CD4-positive, alpha-beta memory T cell (primary cell): ENCODE measurements around the gene CAMSAP2. TPM values are rescaled to one million over a fixed set of nuclear protein-coding genes. Genes with fewer than 3 reads are reported as not detected.
"Not testable (repeated sequence)": the region's sequence is repeated elsewhere in the genome, so short reads cannot be mapped to it uniquely, and the experiment has no call there.

ENCODE experiments used
- CTCF ChIA-PET: fragments of 350-600 bp; sonication (Branson Sonifier 250); formaldehyde crosslinking; loops from one replicate; lab custom pipeline; 2021; ENCODE audit warnings: inconsistent platforms; ENCODE audit not compliant: partially characterized antibody; lab: Charles Lee
- POLR2A ChIA-PET: fragments of 350-600 bp; sonication (Branson Sonifier 250); formaldehyde crosslinking; loops from one replicate; lab custom pipeline; 2021; ENCODE audit not compliant: partially characterized antibody; lab: Charles Lee
- DNase-seq, 5 donors: peaks; one replicate each; pipeline versions ENCODE4 v3.0.0 to v3.0.0-alpha.2; 2020 to 2022; ENCODE audit warnings: mixed read lengths in 1 of 5
- H3K27ac ChIP-seq: one replicate; pipeline ENCODE4 v1.7.0; 2013; ENCODE audit warnings: low read depth, low read length
- H3K27me3 ChIP-seq: 2 replicates; pipeline ENCODE4 v1.7.0; 2013; ENCODE audit warnings: mild to moderate bottlenecking, low read length, moderate library complexity; ENCODE audit not compliant: insufficient read depth
- H3K36me3 ChIP-seq: 2 replicates; pipeline ENCODE4 v1.7.0; 2013; ENCODE audit warnings: mild to moderate bottlenecking, low read length, moderate library complexity; ENCODE audit not compliant: insufficient read depth
- H3K4me1 ChIP-seq: 2 replicates; pipeline ENCODE4 v1.7.0; 2013; ENCODE audit warnings: mild to moderate bottlenecking, low read length, moderate library complexity; ENCODE audit not compliant: insufficient read depth
- H3K4me3 ChIP-seq, 2 donors: one replicate each; pipeline ENCODE4 v1.7.0; 2013; ENCODE audit warnings: low read length in 2 of 2, mild to moderate bottlenecking in 1 of 2
- H3K9me3 ChIP-seq, 2 donors: one replicate each; pipeline ENCODE4 v1.7.0; 2013; ENCODE audit warnings: low read length in 2 of 2, control low read depth in 1 of 2; ENCODE audit not compliant: control insufficient read depth in 1 of 2
- H3K27ac Mint-ChIP-seq, 7 donors: one replicate each; pipeline ENCODE4 v1.8.0; 2020 to 2021; ENCODE audit warnings: mixed read lengths in 7 of 7, mild to moderate bottlenecking in 6 of 7, inconsistent platforms in 3 of 7, moderate library complexity in 3 of 7
- H3K27me3 Mint-ChIP-seq, 2 donors: one replicate each; pipeline ENCODE4 v1.8.0; 2020 to 2021; ENCODE audit warnings: mixed read lengths in 2 of 2
- H3K36me3 Mint-ChIP-seq, 2 donors: one replicate each; pipeline ENCODE4 v1.8.0; 2020 to 2021; ENCODE audit warnings: mixed read lengths in 2 of 2, inconsistent platforms in 1 of 2, mild to moderate bottlenecking in 1 of 2
- H3K4me1 Mint-ChIP-seq, 4 donors: one replicate each; pipeline ENCODE4 v1.8.0; 2020 to 2021; ENCODE audit warnings: mixed read lengths in 4 of 4, mild to moderate bottlenecking in 1 of 4
- H3K4me3 Mint-ChIP-seq, 8 donors: one replicate each; pipeline ENCODE4 v1.8.0; 2020 to 2021; ENCODE audit warnings: mixed read lengths in 8 of 8, mild to moderate bottlenecking in 7 of 8, moderate library complexity in 6 of 8, inconsistent platforms in 3 of 8
- H3K9me3 Mint-ChIP-seq, 8 donors: one replicate each; pipeline ENCODE4 v1.8.0; 2020 to 2021; ENCODE audit warnings: mixed read lengths in 8 of 8, mild to moderate bottlenecking in 5 of 8, inconsistent platforms in 3 of 8, moderate library complexity in 1 of 8
- intact Hi-C: fragments of 100-400 bp; cut with micrococcal nuclease; formaldehyde crosslinking; loops from one replicate; pipeline ENCODE4 v1.15.1; 2023
- polyA plus RNA-seq, 2 donors: library from polyadenylated mRNA; unstranded; fragments of 300-500 nt; fragmentation: Illumina TruSeq; gene quantifications; one replicate each; pipeline ENCODE4 v1.2.3, GENCODE V29; 2021
- total RNA-seq, 2 experiments: library from RNA; stranded (reverse); gene quantifications; one replicate each; pipeline ENCODE4 v1.2.3, GENCODE V29; 2021

The CAMSAP2 gene
- total and polyA plus RNA-seq, 4 experiments from 2014 or later = 1.1 to 7.5 (median 3.7) TPM

- CTCF ChIA-PET = no interaction called here
- H3K4me3 Mint-ChIP-seq = no peak overlapping the region
- H3K27ac Mint-ChIP-seq = no peak overlapping the region
- H3K4me1 Mint-ChIP-seq = peaks cover 0 to 6% (median under 1%) of the 10 kb centered on the region in 4 donors
- POLR2A ChIA-PET = interaction anchor here (0.6 kb wide), 1 partner anchor 115 kb away, joined by 3 read pairs; no protein-coding TSS in a partner anchor
- H3K27me3 ChIP-seq = no peaks in the 10 kb centered on the region
- H3K9me3 ChIP-seq = no peaks in the 10 kb centered on the region
- H3K27me3 Mint-ChIP-seq = no peaks in the 10 kb centered on the region
- DNase-seq = no peak
- H3K4me1 ChIP-seq = no peaks in the 10 kb centered on the region
- H3K36me3 Mint-ChIP-seq = peaks cover 5 to 31% of the 10 kb centered on the region in 2 donors
- no peak overlapping the region for H3K4me3 ChIP-seq
- no peaks in the 10 kb centered on the region for H3K36me3 ChIP-seq
- H3K27ac ChIP-seq = no peak overlapping the region
- intact Hi-C loops = no loop called here
- H3K9me3 Mint-ChIP-seq = peaks cover 0 to 12% (median 3%) of the 10 kb centered on the region in 8 donors
Measured at GRCh38 chr1:200783926-200784325, 45.2 kb downstream of the CAMSAP2 start.

- no peaks in the 10 kb centered on the region for H3K27me3 Mint-ChIP-seq
- H3K4me3 Mint-ChIP-seq = no peak overlapping the region
- no peak overlapping the region for H3K4me3 ChIP-seq
- intact Hi-C loops = no loop called here
- H3K4me1 ChIP-seq = no peaks in the 10 kb centered on the region
- no peak overlapping the region for H3K27ac ChIP-seq
- peaks cover 0 to 12% (median 3%) of the 10 kb centered on the region in 8 donors for H3K9me3 Mint-ChIP-seq
- H3K27me3 ChIP-seq = no peaks in the 10 kb centered on the region
- peaks cover 5 to 35% of the 10 kb centered on the region in 2 donors for H3K36me3 Mint-ChIP-seq
- H3K27ac Mint-ChIP-seq = no peak overlapping the region
- no peaks in the 10 kb centered on the region for H3K9me3 ChIP-seq
- peaks cover 0 to 6% (median under 1%) of the 10 kb centered on the region in 4 donors for H3K4me1 Mint-ChIP-seq
- POLR2A ChIA-PET = no interaction called here
- no peak for DNase-seq
- CTCF ChIA-PET = no interaction called here
- no peaks in the 10 kb centered on the region for H3K36me3 ChIP-seq
Measured at GRCh38 chr1:200784576-200784975, 45.9 kb downstream of the CAMSAP2 start.

- peaks cover 5 to 35% of the 10 kb centered on the region in 2 donors for H3K36me3 Mint-ChIP-seq
- POLR2A ChIA-PET = no interaction called here
Measured at GRCh38 chr1:200786788-200787187, 48.1 kb downstream of the CAMSAP2 start.

GRCh38 chr1:200787896-200788387 is 49.2 kb downstream of the CAMSAP2 start:
- no peaks in the 10 kb centered on the region for H3K4me1 Mint-ChIP-seq

More at GRCh38 chr1:200786788-200787187, 48.1 kb downstream of the CAMSAP2 start:
- Mint-ChIP-seq H3K27ac (no peak overlapping the region), H3K4me1 (no peaks in the 10 kb centered on the region), H3K9me3 (peaks cover 0 to 12% (median 3%) of the 10 kb centered on the region in 8 donors), H3K4me3 (no peak overlapping the region), H3K27me3 (no peaks in the 10 kb centered on the region)
- Histone ChIP-seq H3K36me3 (no peaks in the 10 kb centered on the region), H3K4me3 (no peak overlapping the region), H3K27me3 (no peaks in the 10 kb centered on the region), H3K4me1 (no peaks in the 10 kb centered on the region), H3K9me3 (no peaks in the 10 kb centered on the region), H3K27ac (no peak overlapping the region)
- CTCF ChIA-PET = no interaction called here
- intact Hi-C loops = no loop called here
- DNase-seq = no peak

GRCh38 chr1:200791012-200791411 is 52.3 kb downstream of the CAMSAP2 start:
- H3K4me1 Mint-ChIP-seq, POLR2A ChIA-PET, DNase-seq, H3K36me3 Mint-ChIP-seq, H3K27ac ChIP-seq, H3K27me3 ChIP-seq, H3K4me3 Mint-ChIP-seq, H3K27me3 Mint-ChIP-seq, H3K9me3 Mint-ChIP-seq, H3K9me3 ChIP-seq, H3K36me3 ChIP-seq, intact Hi-C loops, H3K4me3 ChIP-seq, H3K27ac Mint-ChIP-seq, H3K4me1 ChIP-seq: not testable (repeated sequence)
- CTCF ChIA-PET = interaction anchor here (3.2 to 3.6 kb wide), 2 partner anchors 11 to 169 kb away, joined by 11 to 20 read pairs; no protein-coding TSS in a partner anchor

More at GRCh38 chr1:200787896-200788387, 49.2 kb downstream of the CAMSAP2 start:
- no peak overlapping the region for H3K4me3 ChIP-seq
- H3K27ac ChIP-seq = no peak overlapping the region
- H3K27me3 ChIP-seq = no peaks in the 10 kb centered on the region
- Mint-ChIP-seq H3K9me3 (peaks cover 0 to 8% (median 2%) of the 10 kb centered on the region in 8 donors), H3K27me3 (no peaks in the 10 kb centered on the region), H3K4me3 (no peak overlapping the region), H3K27ac (no peak overlapping the region), H3K36me3 (peaks cover 4 to 26% of the 10 kb centered on the region in 2 donors)
- CTCF ChIA-PET = interaction anchor here (1.0 kb wide), 1 partner anchor 15 kb away, joined by 3 read pairs; no protein-coding TSS in a partner anchor
- no peaks in the 10 kb centered on the region for H3K4me1 ChIP-seq
- POLR2A ChIA-PET = no interaction called here
- intact Hi-C loops = no loop called here
- H3K36me3 ChIP-seq = no peaks in the 10 kb centered on the region
- DNase-seq = no peak
- H3K9me3 ChIP-seq = no peaks in the 10 kb centered on the region

- POLR2A ChIA-PET = no interaction called here
- no peak overlapping the region for H3K27ac ChIP-seq
Measured at GRCh38 chr1:200793677-200794076, 55.0 kb downstream of the CAMSAP2 start.

GRCh38 chr1:200794506-200795065 is 55.9 kb downstream of the CAMSAP2 start:
- Mint-ChIP-seq H3K27ac (no peak overlapping the region), H3K4me1 (no peaks in the 10 kb centered on the region), H3K27me3 (no peaks in the 10 kb centered on the region), H3K36me3 (no peaks in the 10 kb centered on the region), H3K4me3 (no peak overlapping the region), H3K9me3 (peaks cover 0 to 4% (median 0%) of the 10 kb centered on the region in 8 donors)
- H3K27me3 ChIP-seq = no peaks in the 10 kb centered on the region
- intact Hi-C loops = no loop called here
- CTCF ChIA-PET = interaction anchor here (1.5 to 3.6 kb wide), 3 partner anchors 8 to 173 kb away, joined by 7 to 20 read pairs (median 11); no protein-coding TSS in a partner anchor
- no peaks in the 10 kb centered on the region for H3K9me3 ChIP-seq
- POLR2A ChIA-PET = no interaction called here
- no peak overlapping the region for H3K4me3 ChIP-seq
- H3K27ac ChIP-seq = no peak overlapping the region
- no peak for DNase-seq
- no peaks in the 10 kb centered on the region for H3K4me1 ChIP-seq
- no peaks in the 10 kb centered on the region for H3K36me3 ChIP-seq

More at GRCh38 chr1:200793677-200794076, 55.0 kb downstream of the CAMSAP2 start:
- H3K9me3 ChIP-seq = no peaks in the 10 kb centered on the region
- H3K4me3 ChIP-seq = no peak overlapping the region
- no peak overlapping the region for H3K27ac Mint-ChIP-seq
- H3K36me3 Mint-ChIP-seq = peaks cover 0 to 4% of the 10 kb centered on the region in 2 donors
- no peaks in the 10 kb centered on the region for H3K27me3 ChIP-seq
- CTCF ChIA-PET = interaction anchor here (1.2 to 3.6 kb wide), 3 partner anchors 8 to 172 kb away, joined by 3 to 20 read pairs (median 11); no protein-coding TSS in a partner anchor
- no peaks in the 10 kb centered on the region for H3K36me3 ChIP-seq
- no peak overlapping the region for H3K4me3 Mint-ChIP-seq
- intact Hi-C loops = no loop called here
- no peaks in the 10 kb centered on the region for H3K4me1 ChIP-seq
- DNase-seq = no peak
- no peaks in the 10 kb centered on the region for H3K27me3 Mint-ChIP-seq
- H3K9me3 Mint-ChIP-seq = peaks cover 0 to 4% (median 0%) of the 10 kb centered on the region in 8 donors
- no peaks in the 10 kb centered on the region for H3K4me1 Mint-ChIP-seq
